ENCODE results near the gene PACS2. TPM values are rescaled to one million over a fixed set of nuclear protein-coding genes. Genes with fewer than 3 reads are reported as not detected.

Gene PACS2
- total RNA-seq, 1 donor from 2014 or later, result 64.0 TPM

- TF ChIP-seq CTCF (IDR thresholded peaks at IDR 0.05; ENCODE audit: borderline replicate concordance), result no peak
- H3K9me3 ChIP-seq (replicated peaks), result peaks cover 6% of the 10 kb centered on the region
- intact Hi-C loops (cut with micrococcal nuclease), result no loop called here
These were observed 123.4 kb downstream of the PACS2 start for GRCh38 chr14:105437723-105438500.

GRCh38 chr14:105439179-105439578, 124.6 kb downstream of the PACS2 start:
- no peak for DNase-seq
- Histone ChIP-seq H3K4me3 (no peak overlapping the region), H3K9me3 (replicated peaks) (peaks cover 6% of the 10 kb centered on the region), H3K4me1 (peaks cover 28% of the 10 kb centered on the region), H3K36me3 (peaks cover 20% of the 10 kb centered on the region), H3K27me3 (ENCODE audit: low read depth) (no peaks in the 10 kb centered on the region), H3K27ac (replicated peaks) (no peak overlapping the region)
- intact Hi-C loops (cut with micrococcal nuclease), result no loop called here
- no peak for TF ChIP-seq CTCF (IDR thresholded peaks at IDR 0.05; ENCODE audit: borderline replicate concordance)

More at GRCh38 chr14:105437723-105438500, 123.4 kb downstream of the PACS2 start:
- Histone ChIP-seq H3K36me3 (peaks cover 20% of the 10 kb centered on the region), H3K4me1 (peaks cover 28% of the 10 kb centered on the region), H3K4me3 (no peak overlapping the region), H3K27ac (replicated peaks) (no peak overlapping the region), H3K27me3 (ENCODE audit: low read depth) (no peaks in the 10 kb centered on the region)
- DNase-seq, result no peak

GRCh38 chr14:105439710-105440553, 125.4 kb downstream of the PACS2 start:
- H3K4me3 ChIP-seq, result no peak overlapping the region
- no peak for TF ChIP-seq CTCF (IDR thresholded peaks at IDR 0.05; ENCODE audit: borderline replicate concordance)
- peaks cover 28% of the 10 kb centered on the region for H3K4me1 ChIP-seq
- no peaks in the 10 kb centered on the region for H3K27me3 ChIP-seq (ENCODE audit: low read depth)
- H3K27ac ChIP-seq (replicated peaks), result no peak overlapping the region
- H3K36me3 ChIP-seq, result peaks cover 20% of the 10 kb centered on the region
- intact Hi-C loops (cut with micrococcal nuclease), result no loop called here
- H3K9me3 ChIP-seq (replicated peaks), result peaks cover 6% of the 10 kb centered on the region
- no peak for DNase-seq

GRCh38 chr14:105440554-105440900, 126.0 kb downstream of the PACS2 start:
- H3K4me3 ChIP-seq, result no peak overlapping the region
- DNase-seq, result no peak
- no peaks in the 10 kb centered on the region for H3K27me3 ChIP-seq (ENCODE audit: low read depth)
- no peak overlapping the region for H3K27ac ChIP-seq (replicated peaks)
- H3K36me3 ChIP-seq, result peaks cover 25% of the 10 kb centered on the region
- peaks cover 4% of the 10 kb centered on the region for H3K9me3 ChIP-seq (replicated peaks)
- no peak for TF ChIP-seq CTCF (IDR thresholded peaks at IDR 0.05; ENCODE audit: borderline replicate concordance)
- H3K4me1 ChIP-seq, result peaks cover 28% of the 10 kb centered on the region
- intact Hi-C loops (cut with micrococcal nuclease), result no loop called here

GRCh38 chr14:105440992-105441391, 126.4 kb downstream of the PACS2 start:
- intact Hi-C loops (cut with micrococcal nuclease), result no loop called here
- peaks cover 26% of the 10 kb centered on the region for H3K36me3 ChIP-seq
- H3K4me3 ChIP-seq, result no peak overlapping the region
- H3K4me1 ChIP-seq, result peaks cover 28% of the 10 kb centered on the region
- no peaks in the 10 kb centered on the region for H3K9me3 ChIP-seq (replicated peaks)
- no peaks in the 10 kb centered on the region for H3K27me3 ChIP-seq (ENCODE audit: low read depth)
- H3K27ac ChIP-seq (replicated peaks), result no peak overlapping the region
- TF ChIP-seq CTCF (IDR thresholded peaks at IDR 0.05; ENCODE audit: borderline replicate concordance), result no peak
- DNase-seq, result no peak
